ENCODE results near the gene ZMIZ1. TPM values are rescaled to one million over a fixed set of nuclear protein-coding genes. Genes with fewer than 3 reads are reported as not detected.

The ZMIZ1 gene
- total RNA-seq, 4 donors from 2014 or later = 65.5 to 88.2 (median 69.3) TPM

- H3K4me1 ChIP-seq = peaks cover 0 to 14% (median 6%) of the 10 kb centered on the region in 4 donors
- H3K9me3 ChIP-seq = no peaks in the 10 kb centered on the region
- no peak for DNase-seq (ENCODE audit: low spot score in 2 of 2)
- TF ChIP-seq EP300 (IDR thresholded peaks at IDR 0.05) = no peak
- no peak for TF ChIP-seq CTCF (IDR thresholded peaks at IDR 0.05)
- no peak for TF ChIP-seq POLR2A (IDR thresholded peaks at IDR 0.05)
- no peak overlapping the region for H3K27ac ChIP-seq
- H3K4me3 ChIP-seq = no peak overlapping the region
- WGBS, 2 donors = 86 to 92% methylated on average over 15 to 24 of the region's 24 CpGs
- no peaks in the 10 kb centered on the region for H3K27me3 ChIP-seq
- peaks cover 2 to 100% (median 63%) of the 10 kb centered on the region in 3 donors for H3K36me3 ChIP-seq
Measured at GRCh38 chr10:79300711-79301110, 231.9 kb downstream of the ZMIZ1 start.

- TF ChIP-seq CTCF (IDR thresholded peaks at IDR 0.05) (no peak), EP300 (IDR thresholded peaks at IDR 0.05) (no peak), POLR2A (IDR thresholded peaks at IDR 0.05) (no peak)
- Histone ChIP-seq H3K4me3 (no peak overlapping the region), H3K36me3 (peaks cover 2 to 100% (median 69%) of the 10 kb centered on the region in 3 donors), H3K9me3 (no peaks in the 10 kb centered on the region), H3K4me1 (peaks cover 0 to 14% (median 6%) of the 10 kb centered on the region in 4 donors), H3K27me3 (no peaks in the 10 kb centered on the region), H3K27ac (no peak overlapping the region)
- WGBS, 2 donors = 87 to 91% methylated on average over 19 of the region's 19 CpGs
- no peak for DNase-seq (ENCODE audit: low spot score in 2 of 2)
Measured at GRCh38 chr10:79301754-79302530, 233.2 kb downstream of the ZMIZ1 start.

- Histone ChIP-seq H3K27ac (no peak overlapping the region), H3K36me3 (peaks cover 5 to 100% (median 71%) of the 10 kb centered on the region in 3 donors), H3K4me1 (peaks cover 0 to 5% (median 2%) of the 10 kb centered on the region in 4 donors), H3K9me3 (no peaks in the 10 kb centered on the region), H3K4me3 (no peak overlapping the region), H3K27me3 (no peaks in the 10 kb centered on the region)
- 88 to 89% methylated on average over 22 to 25 of the region's 25 CpGs for WGBS, 2 donors
- no peak for TF ChIP-seq CTCF (IDR thresholded peaks at IDR 0.05)
- DNase-seq (ENCODE audit: low spot score in 2 of 2) = no peak
Measured at GRCh38 chr10:79303631-79304478, 235.1 kb downstream of the ZMIZ1 start.

DNA sequence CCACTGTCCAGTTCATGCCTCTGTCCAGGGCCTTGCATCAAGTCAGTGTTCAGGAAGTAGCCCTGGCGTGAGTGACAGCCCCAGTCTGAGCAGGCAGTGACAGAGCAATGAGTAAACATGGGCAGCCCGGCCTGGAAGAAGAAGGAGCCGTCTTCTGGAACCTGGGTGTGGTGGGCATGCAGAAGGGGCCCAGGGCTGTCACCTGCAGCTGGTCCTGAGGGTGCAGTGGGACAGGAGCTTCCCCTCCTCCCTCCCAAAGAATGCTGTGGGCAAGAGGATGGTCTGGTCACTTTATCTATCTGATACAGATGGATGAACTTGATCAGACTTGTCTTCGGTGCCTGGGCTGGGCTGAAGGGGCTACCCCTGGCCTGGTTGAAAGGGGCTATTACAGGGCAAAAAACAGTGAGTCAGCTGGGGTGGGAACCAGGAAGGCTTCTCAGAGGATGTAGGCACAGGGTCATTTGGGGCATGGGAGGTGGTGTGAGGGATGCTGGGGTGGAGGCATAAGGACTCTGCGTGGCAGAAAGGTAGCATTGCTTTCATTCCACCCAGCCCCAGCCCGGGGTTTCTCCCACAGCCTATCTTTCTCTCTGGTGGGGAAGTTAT, 235.8 kb downstream of the ZMIZ1 start:
- peaks cover 0 to 2% (median 0%) of the 10 kb centered on the region in 4 donors for H3K4me1 ChIP-seq
- H3K36me3 ChIP-seq = peaks cover 5 to 100% (median 74%) of the 10 kb centered on the region in 3 donors
- H3K9me3 ChIP-seq = no peaks in the 10 kb centered on the region
- WGBS, 2 donors = 86 to 94% methylated on average over 6 of the region's 6 CpGs
- no peak overlapping the region for H3K27ac ChIP-seq
- H3K27me3 ChIP-seq = no peaks in the 10 kb centered on the region
- DNase-seq (ENCODE audit: low spot score in 2 of 2) = no peak
- H3K4me3 ChIP-seq = no peak overlapping the region
- no peak for TF ChIP-seq POLR2A (IDR thresholded peaks at IDR 0.05)
- TF ChIP-seq EP300 (IDR thresholded peaks at IDR 0.05) = no peak
- TF ChIP-seq CTCF (IDR thresholded peaks at IDR 0.05) = no peak
